Measurements from ENCODE around the gene GRK3.

GRK3 gene

DNA sequence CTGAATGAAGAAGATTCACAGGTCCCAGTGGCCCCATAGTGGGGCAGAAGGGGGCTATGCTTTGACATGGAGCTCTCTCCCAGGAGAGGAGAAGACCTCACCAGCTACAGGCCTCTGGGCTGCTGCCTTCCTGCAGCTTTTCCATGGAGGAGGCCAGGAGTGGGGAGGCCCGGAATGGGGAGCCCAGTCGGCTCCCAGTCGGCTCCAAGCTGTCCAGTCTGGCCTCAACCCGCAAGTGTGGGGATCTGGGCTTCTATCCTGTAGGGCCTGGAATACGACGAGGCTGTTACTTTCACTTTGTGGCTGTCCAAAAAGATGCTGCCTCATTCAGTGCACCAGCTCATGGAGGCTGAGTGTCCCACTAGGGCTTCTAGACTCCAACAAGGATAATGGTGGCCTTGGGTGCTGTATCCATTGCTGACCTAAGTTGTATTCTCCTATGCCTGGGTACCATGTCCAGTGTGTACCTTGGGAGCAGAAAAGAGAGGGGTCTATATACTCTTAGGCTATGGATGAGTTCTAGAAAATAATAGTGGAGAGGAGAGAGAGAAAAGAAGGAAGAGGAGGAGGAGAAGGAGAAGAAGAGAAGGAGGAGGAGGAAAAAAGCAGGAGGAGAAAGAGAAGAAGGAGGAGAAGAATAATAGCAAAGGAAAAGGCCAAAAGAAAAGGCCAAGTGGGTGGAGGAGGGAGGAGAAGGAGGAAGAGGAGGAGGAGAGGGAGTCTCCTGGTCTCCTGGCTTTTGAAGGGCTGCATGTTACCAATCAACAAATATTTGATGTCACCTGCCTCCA, 178.6 kb downstream of the GRK3 start:
- no peak for DNase-seq

DNA sequence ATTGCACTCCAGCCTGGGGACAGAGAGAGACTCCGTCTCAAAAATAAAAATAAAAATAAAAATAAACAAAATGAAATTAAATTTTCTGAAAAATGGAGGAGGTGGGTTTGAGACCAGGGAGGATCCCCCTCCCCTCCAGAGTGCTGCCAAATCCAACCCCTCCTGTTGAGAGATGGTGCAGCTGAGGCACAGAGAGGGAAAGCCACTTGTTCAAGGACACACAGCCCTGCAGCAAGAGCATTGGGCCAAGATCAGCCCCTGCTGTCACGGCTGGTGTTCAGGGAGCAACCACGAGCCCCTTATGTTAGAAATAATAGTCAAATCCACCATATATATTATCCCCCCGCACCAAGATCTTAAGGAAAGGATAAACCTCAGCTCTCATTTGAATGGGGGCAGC, 180.2 kb downstream of the GRK3 start:
- no peak for DNase-seq

DNA sequence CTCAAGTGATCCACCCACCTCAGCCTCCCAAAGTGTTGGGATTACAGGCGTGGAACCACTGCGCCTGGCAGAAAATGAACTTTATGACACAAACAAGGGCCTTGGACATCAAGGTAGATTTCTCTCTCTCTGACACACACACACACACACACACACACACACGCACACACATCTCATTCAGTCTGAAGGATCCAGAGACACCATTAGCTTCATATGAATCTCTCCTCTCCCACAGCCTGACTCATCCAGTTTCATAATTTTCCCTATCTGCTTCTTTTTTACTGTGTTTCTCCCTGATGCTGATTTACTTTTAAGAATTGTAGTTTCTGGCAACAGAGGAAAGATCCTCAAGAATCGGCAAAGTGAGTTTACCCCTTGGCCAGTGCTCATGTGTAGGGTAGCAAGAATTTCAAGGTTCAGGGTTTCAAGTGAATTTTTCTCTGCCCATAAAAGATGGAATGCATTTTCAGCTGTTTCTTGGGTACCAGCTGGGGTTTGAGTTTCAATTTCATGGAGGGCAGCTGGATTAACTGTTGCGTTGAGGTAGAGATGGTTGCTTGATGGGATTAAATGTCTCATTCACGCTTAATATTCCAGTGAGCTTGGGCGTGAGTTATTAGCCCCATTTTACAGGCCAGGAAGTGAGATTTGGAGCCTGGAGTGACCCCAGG, 181.0 kb downstream of the GRK3 start:
- peak; percentile 58 for DNase-seq

DNA sequence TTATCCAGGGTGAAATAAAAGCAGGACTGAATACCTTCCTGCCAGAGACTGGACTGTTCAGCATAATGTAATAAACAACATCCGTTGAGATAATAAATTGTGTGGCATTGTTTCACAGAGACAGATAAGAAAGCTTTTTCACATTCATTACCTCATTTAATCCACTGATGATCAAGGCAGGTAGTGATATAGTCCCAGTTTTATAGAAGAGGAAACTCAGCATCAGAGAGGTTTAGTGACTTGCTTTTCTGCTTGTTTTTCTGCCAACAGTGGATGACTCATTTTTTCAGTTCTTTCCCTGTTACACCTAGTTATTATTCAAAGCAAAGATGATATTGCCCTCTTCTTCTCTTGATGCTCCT, 181.5 kb downstream of the GRK3 start:
- no peak for DNase-seq

DNA sequence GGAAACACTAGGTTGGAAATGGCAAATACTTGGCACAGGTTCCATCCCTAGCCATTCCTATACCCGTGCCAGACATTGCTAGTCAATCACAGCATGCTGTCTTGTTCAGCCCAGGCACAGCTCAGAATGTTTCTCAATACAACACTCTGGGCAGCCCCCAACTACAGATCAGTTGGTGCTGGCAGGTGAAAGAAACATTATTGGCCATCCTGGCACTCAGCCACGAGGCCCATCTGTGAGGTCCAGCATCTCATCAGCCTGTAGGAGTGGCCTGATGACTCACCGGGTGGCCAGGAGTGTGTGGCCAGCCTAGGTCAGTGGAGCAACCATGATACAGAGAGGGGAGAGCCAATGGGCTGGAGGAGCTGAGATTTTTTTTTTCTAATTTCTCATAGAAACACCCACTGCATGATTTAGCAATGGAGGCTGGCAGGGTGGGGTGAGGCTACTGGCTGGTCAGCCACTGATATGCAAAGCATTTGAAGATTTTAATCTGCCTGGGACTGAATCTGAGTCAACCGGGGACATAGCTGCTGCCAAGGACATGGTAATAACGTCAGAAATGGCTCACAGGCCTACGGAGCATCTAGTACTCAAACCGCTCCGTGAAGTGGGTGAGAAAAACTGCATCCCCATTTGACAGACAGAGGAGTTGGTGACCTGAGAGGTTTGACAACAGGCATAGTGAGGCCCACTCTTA, 182.9 kb downstream of the GRK3 start:
- DNase-seq: peak; percentile 44

DNA sequence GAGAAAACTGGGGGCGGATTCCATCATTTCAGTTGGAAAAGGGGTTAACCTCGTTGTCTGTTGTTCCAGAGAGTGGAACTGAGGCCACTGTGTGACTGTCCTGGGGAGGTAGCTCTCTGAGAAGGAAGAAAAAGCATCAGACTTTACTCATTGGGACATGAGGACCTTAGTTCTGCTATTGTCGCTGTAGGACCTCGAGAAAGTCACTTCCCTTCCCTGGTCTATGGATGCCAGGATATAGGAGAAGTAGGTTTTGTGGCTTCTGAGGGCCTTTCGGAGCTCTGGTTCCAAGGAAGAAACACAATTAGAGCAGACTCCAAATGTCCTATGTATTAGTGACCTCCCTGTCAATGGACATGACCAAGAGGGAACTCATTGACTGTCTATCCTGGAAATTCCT, 183.7 kb downstream of the GRK3 start:
- DNase-seq: no peak

DNA sequence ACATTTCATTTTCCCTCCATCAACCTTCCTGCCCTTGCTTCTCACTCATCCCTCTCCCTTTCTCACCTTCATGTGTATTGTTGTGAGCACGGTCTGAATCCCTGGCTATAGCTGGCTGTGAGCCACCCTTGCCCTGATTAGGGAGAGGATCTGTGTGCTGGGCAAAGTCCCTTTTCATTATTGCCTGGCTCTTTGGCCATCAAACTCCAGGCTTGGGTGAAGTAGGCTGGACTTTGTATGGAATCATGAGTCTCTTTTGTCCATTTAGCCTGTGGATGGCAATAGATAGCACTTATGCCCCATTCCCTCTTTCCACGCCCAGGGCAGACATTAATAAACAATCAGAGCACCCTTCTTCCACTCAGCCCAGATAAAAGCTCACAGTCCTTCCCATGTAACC, 184.2 kb downstream of the GRK3 start:
- DNase-seq: no peak

DNA sequence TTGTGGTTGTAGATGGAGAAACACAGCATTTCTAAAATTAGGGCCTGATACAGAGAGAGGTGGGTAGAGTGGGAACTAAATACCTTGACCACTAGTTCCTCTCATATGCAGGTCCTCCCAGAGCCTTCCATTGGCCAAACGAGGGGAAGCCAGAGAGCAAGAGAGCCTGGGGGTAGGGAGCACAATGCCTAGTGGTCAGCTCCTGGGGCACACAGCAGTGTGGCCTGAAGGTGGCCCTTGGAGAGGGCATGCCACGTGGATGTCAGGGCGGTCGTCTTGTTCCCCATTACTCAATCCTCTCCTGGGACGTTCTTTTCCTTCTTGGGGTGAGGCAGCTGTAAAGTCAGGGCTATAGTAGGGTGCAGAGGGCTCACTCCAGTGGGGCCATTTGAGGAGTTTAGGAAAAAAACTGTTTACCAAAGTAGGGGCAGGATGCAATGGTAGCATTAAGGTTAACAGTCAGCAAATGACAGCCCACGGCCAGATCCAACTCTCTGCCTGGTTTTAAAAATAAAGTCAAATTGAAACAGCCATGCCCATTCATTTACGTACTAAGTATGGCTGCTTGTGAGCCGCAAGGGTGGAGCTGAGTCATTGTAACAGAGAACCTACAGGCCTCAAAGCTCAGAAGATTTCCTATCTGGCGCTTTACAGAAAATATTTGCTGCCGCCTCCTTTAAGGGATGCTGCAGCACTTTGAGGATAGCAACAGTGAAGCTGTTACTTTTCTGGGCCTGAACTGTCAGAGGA, 185.1 kb downstream of the GRK3 start:
- no peak for DNase-seq

DNA sequence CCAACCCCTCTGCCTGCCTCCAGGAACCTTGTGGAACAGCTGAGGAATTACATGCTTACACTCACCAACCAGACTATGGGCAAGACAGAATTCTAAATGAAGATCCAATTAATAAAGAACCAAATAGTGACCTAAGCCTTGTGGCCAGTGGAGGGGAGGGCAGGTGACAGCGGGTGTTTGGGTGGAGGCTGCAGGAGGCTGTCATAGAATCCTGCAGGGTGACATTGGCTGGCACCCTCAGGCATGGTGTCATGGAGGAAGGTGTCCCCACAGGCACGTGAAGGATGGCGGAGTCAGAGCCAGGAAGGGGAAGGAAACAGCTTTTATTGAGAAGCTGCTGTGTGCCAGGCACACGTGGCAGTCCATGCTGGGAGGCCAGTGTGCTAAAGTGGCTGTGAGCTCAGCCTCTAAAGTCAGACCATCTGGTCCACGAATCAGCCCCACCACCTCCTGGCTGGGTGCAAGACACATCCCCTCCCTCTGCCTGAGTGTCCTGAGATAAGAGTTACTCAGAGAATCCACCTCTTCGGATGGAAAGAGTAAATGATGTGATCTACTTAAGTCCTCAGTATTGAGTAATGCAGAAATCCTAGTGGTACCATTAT, 186.2 kb downstream of the GRK3 start:
- no peak for DNase-seq

DNA sequence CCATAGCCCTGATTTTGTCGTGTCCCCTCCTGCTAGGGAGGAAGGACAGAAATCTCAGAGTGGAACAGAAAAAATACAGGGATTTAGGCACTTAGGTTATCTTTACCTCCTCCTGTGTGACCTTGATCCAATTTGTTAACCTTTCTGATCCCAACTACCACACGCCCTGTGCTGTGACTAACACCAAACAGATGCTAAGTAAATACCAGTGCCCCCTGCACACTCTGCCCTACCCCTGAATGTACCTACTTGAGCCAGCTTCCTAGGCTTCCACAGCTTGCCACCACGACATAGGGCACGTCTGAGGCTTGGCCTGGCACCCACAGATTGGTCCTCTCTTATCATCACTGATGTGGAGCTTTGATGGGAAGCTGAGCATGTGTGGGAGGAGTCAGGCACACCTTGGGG, 186.7 kb downstream of the GRK3 start:
- no peak for DNase-seq

DNA sequence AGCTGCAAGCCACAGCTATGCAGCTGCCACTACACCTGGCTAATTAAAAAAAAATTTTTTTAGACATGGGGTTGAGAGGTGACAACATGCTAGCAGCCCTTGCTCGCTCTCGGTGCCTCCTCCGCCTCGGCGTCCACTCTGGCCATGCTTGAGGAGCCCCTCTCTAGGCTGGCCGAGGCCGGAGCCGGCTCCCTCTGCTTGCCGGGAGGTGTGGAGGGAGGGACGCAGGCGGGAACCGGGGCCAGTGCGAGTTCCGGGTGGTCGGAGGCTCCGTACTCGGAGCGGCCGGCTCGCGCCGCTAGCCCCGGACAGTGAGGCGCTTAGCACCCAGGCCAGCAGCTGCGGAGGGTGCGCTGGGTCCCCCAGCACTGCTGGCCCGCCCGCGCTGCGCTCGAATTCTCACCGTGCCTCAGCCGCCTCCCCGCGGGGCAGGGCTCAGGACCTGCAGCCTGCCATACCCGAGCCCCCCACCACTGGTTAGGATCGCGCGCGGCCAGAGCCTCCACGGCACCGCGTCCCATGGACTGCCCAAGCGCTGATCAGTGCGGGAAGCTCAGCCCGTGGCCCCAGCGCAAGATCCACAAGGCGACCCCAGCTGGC, 188.2 kb downstream of the GRK3 start:
- DNase-seq: no peak

DNA sequence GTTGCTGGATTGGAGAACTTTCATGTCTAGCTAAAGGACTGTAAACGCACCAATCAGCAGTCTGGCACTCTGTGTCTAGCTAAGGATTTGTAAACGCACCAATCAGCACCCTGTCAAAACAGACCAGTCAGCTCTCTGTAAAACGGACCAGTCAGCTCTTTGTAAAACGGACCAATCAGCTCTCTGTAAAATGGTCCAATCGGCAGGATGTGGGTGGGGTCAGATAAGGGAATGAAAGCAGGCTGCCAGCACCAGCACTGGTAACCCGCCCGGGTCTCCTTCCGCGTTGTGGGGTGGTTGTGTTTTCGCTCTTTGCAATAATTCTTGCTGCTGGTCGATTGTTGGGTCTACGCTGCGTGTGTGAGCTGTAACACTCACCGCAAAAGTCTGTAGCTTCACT, 188.8 kb downstream of the GRK3 start:
- DNase-seq: no peak

DNA sequence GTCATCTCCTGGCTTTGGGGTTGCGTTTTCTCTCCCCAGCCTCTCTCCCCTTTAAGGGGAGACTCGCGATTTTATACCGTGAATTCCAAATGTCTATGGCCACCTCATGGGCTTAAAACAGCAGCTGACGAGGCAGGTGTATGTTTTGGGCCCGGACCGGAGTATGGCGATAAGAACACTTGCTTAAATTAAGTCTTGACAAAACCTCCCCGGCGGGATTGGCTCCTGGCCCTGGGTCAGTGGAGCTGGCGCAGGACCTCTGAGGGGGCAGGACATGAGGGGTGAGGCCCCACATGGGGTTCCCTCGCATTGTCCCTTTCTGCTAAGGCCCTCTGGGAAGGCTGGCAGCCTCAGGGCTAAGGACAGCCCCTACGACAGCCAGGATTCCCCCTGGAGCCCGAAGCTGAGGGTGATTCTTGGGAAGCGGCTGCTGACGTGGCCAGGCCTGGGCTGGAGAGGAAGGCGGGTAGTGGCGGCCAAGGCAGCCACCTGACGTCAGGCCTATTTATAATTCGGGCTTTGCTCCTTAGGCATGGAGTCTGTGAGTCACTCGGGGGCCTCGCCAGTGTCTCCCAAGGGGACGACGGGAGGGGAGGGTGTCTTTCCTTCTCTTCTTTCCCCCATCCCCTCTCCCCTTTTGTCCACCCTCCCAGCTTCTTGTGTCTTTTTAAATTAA, 190.2 kb downstream of the GRK3 start:
- DNase-seq: peak; percentile 59

DNA sequence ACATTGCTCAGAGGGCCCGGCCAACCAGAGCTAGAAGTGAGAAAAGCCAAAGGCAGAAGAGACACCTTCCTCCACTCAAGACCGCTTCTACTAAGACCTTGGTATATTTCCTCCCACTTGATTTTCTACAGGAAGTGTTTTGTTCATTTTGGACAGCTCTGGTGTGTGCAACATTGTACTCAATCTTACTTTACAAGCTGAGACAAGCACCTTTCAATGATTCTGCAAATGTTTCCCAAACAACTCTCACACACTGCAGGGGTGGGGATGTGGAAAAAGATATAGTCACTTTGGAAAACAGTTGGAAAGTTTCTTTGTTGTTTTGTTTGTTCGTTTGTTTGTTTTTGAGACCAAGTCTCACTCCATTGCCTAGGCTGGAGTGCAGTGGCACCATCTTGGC, 193.2 kb downstream of the GRK3 start:
- no peak for DNase-seq

DNA sequence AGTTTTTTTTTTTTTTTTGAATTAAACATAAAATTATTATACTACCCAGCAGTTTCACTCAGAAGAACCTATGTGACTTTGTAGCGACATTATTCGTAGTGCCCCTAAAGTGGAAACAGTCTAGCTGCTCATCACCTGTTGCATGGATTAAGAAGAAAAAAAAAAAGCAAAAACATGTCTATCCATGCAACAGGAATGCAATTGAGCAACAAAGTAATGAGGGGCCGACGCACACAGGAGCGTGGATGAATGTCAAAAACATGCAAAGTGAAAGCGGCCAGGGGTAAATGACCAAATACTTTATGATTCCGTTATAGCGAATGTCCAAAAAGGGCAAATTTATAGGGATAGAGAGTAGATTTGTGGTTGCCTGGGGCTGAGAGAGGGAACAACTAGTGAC, 193.8 kb downstream of the GRK3 start:
- DNase-seq: no peak

DNA sequence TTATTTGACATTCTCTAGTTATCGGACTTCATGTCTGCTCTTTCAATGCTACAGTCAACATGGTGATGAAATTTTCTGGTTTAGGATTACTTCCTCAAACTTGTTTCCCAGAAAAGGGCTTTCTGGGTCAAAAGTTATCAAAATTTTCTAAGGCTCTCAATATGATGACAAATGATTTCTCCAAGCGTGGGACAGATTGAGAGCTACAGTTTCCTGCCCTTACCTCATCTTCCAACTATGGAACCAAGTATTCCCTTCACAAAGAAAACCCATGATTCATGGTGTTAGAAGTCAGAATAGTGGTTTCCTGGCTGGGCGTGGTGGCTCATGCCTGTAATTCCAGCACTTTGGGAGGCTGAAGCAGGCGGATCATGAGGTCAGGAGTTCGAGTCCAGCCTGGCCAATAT, 195.4 kb downstream of the GRK3 start:
- DNase-seq: no peak

DNA sequence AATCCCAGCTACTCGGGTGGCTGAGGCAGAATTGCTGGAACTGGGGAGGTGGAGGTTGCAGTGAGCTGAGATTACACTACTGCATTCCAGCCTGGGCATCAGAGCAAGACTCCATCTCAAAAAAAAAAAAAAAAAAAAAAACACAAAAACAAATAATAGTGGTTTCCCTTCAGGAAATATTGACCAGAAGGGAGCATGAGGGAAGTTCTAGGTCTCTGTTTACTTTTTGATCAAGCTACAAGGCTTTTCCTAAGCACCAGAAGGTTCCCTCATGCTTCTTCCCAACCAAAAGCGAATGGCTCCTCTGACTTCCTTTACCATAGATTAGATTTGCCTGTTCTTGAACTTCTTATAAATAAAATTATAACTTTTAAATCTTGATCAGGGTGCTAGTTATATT, 195.8 kb downstream of the GRK3 start:
- DNase-seq: no peak

DNA sequence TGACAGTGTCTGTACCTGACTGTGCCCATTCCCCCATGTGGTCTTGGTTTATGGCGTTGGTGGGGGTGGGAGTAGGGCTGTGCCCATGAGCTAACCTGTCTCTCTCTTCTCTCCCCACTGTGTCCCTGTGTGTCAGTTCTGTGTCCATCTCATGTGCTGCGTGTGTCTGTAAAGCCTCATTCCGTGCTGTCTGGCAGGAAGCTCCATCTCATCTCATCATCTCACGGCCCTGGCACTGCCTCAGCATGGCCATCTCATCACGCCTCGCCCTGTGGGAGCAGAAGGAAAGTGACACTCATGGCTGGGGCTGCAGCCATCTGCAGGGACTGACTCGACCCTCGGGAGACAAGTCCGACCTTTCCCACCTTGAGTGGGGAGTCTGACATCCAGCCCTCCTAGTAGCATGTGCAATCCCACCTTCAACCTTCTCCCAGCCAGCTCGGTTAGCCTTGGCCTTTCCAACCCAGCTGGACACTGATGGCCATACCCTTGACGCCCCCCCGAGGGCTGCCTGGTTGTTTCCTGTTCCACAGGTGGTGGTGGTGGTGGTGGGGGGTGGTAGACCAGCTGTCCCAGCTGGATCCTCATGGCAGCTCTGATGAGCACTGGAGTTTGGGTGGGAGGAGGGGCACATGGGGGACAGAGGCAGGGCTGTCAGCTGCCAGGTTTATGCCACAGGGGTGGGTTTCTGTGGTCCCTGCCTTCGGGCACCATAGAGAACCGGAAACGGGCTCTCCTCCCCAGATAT, 196.5 kb downstream of the GRK3 start:
- DNase-seq: peak; percentile 57

DNA sequence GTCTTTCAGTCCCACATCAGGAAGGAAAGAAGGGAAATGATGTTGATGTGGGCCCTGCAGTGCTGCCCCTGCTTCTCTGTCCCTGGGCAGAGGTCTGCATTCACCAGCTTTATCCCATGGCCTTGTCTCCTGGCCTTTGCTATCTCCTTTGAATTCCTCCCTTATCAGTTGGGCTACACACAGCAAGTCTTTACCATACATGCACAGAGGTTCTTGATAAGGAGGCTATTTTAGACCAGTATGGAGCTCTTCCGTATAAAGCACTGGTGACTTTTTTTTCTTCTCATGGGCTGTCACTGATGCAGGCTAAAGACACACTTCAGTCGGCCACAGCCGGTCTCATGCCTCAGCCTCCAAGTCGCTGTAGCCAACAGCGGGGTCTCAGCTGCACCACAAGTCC, 197.7 kb downstream of the GRK3 start:
- DNase-seq: no peak

DNA sequence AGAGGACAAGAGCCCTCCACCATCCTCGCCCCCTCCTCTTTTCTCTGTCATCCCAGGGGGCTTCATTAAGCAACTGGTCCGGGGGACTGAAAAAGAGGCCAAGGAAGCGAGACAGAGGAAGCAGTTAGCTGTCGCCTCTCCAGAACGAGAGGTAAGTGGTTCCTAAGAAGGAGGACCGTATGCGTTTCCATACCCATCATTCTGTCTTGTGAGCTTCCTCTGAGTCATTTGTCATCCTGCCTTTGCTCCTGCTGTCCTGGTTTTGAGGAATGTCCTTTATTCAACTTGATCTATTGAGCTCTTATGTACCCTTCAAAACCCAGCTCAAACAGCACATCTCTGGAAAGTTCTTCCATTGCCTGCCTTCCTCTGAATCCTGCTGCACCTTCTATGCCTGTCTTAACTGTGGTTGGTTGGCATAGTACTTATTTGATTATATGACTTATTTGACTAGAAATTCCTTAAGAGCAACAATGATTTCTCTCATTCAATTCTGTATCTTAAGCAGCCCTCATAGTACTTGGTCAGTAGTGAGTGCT, 198.8 kb downstream of the GRK3 start:
- no peak for DNase-seq

Data from right hindlimb (tissue), 1 donor.